HG02884 (cell line): ENCODE results near the gene GUK1.

Experiments used
- ATAC-seq: cut with Tn5 transposase; IDR thresholded peaks from one replicate; pipeline ENCODE4 v1.9.1; 2021; ENCODE audit warnings: mild to moderate bottlenecking, moderate library complexity; ENCODE audit not compliant: unreplicated experiment

Gene GUK1

DNA sequence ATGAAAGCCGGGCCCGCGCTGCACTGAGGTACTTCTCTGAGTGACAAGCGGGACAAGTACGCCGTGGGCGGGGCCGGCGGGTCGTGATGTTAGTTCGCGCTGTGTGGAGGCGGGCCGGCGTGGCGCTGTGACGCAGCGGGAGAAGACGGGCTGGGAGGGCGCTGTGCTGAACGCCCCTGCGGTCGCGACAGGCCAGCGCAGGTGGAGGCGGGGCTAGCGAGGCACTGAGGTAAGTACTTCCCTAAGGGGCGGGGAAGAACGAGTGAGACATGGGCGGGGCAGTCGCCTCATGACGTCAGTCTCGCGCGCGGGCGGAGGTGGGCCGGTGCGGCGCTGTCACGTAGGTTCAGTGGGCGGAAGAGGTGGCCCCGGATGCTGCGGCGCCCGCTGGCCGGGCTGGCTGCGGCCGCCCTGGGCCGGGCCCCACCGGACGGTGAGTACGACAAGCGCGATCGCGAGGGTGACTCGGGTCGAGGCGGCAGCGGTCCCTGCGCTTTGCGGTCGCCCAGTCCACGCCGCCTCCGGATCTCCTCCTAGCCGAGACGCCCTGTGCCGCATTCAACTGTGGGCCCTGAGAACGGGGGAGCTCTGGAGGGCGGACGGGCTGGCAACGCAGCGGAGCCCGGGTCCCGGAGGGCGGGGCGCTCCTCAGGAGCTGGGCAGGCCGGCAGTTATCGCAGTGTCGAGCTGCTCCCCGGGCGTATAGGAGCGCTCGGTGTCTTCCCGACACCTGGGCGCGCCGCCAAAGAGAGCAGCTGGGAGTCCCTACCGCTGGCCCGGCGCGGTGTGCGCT, at the start of gene GUK1:
TSS of gene GUK1 (plus strand) at position 349 of the 793 bp plus-strand sequence. CDS start at position 373, 24 bp downstream.
- ATAC-seq = peak; percentile 90

DNA sequence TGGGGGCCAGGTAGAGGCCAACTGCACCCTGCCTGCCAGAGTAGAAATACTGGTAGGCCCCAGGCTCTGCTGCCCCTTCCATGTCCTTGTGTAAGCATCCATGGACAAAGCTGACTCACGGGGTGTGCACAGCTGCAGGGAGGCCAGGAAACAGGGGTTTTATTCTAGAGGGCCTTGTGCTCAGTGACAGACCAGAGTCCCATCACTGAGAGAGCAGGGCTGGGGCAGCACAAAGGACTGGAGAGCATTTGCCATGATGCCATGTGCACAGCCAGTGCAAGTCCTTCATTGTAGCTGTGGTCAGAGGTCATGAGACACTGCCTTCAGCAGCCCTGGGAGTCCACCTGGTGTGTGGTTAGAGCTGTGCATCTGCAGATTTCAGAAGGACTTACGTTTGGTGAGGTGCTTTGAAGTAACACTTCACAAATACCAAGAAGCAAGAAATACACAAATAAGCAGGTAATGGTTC, 49.4 kb upstream of the GUK1 start:
- no peak for ATAC-seq

DNA sequence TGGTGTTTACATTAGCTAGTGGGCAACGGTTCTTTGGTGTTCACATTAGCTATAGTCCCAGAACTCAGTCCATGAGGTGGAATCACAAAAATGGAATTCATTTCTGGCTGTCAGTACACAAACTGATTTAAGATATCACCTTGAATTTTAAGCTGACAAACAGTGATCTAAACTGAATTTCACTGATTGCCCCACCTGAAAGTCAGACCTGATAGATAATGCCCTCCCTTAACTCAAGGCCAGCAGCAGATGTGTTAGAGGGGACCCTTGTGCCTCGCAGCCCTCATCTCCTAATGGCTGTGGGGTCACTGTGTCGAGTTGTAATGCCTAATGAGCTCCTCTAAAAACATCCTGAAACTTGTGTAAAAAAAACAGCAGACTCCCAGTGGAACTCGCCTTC, 49.0 kb upstream of the GUK1 start:
- no peak for ATAC-seq

- ATAC-seq = no peak
These were observed 47.6 kb upstream of the GUK1 start for GRCh38 chr1:228092342-228093049.

DNA sequence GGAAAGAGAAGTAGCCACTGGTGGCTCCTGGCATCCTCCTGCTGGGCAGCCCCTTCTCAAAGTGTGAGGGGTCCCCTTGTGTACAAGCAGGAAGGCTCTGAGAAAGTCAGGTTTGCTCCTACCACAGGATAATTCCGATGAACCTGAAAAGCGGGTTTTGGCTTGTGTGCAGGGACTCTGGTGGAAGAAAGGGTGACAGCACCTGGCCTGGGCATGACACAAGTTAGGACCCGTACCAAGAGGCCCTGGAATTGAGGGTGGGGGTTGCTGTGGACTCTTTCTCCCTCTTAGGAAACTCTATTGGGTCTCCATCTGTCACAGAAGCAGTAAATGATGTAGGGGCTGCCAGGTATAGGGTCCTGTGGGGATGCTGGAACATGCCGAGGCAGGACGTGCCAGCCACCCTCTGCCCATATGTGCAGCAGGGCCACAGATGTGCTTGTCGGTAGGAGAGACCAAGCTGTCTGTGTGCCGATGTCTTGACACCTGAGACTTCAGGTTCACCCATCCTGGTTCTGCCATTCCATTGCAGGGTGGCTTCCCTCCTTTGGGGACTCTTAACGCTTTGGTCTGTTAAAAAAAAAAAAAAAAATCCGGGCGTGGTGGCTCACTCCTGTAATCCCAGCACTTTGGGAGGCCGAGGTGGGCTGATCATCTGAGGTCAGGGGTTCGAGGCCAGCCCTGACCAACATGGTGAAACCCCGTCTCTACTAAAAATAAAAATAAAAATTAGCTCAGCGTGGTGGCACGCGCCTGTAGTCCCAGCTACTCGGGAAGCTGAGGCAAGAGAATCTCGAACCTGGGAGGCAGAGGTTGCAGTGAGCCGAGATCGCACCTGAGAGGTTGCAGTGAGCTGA, 46.8 kb upstream of the GUK1 start:
- no peak for ATAC-seq

DNA sequence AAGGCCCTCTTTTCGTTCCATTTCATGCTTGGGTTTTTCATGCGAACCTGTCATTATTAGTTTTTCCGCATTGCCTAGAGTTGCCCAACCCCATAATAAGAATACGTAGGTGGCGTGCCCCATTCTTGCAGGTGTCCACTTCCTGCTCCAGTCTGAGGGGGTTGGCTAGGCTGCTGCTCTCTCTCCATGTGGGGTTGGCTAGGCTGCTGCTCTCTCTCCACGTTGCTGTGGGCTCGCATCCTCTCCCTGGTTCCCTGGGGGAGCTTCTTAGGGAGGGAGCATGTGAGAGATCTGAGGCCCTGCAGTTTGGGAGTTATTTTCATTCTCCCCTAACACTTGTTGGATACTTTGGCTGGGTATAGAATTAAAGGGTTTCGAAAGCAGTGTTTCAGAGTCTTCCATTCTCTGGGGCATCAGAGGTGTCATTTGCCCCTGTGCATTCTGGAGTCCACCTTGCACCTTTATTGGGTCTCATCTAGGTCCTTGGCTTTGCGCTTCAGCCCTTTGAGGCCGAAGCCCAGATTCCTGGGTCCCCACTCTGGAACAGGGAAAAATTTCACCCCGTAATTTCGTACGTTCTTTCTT, 45.6 kb upstream of the GUK1 start:
- ATAC-seq = no peak

DNA sequence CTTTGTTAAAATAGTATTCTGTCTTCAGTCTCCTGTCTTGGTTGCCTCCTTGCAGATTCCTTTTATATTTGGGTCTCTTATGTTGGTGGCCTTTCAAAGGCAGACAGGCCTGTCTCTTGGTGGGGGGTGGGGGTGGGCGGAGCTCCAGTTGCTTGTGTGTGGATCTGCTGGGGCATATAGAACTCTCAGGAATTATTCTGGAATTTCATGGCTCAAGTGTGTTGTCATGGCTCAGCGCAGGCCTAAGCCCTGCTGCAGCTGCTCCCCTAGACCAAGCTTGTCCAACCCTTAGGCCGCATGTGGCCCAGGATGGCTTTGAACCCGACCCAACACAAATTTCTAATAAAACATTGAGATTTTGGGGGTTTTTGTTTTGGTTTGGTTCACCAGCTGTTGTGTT, 44.9 kb upstream of the GUK1 start:
- no peak for ATAC-seq

- no peak for ATAC-seq
These were observed 44.1 kb upstream of the GUK1 start for GRCh38 chr1:228095938-228096337.

DNA sequence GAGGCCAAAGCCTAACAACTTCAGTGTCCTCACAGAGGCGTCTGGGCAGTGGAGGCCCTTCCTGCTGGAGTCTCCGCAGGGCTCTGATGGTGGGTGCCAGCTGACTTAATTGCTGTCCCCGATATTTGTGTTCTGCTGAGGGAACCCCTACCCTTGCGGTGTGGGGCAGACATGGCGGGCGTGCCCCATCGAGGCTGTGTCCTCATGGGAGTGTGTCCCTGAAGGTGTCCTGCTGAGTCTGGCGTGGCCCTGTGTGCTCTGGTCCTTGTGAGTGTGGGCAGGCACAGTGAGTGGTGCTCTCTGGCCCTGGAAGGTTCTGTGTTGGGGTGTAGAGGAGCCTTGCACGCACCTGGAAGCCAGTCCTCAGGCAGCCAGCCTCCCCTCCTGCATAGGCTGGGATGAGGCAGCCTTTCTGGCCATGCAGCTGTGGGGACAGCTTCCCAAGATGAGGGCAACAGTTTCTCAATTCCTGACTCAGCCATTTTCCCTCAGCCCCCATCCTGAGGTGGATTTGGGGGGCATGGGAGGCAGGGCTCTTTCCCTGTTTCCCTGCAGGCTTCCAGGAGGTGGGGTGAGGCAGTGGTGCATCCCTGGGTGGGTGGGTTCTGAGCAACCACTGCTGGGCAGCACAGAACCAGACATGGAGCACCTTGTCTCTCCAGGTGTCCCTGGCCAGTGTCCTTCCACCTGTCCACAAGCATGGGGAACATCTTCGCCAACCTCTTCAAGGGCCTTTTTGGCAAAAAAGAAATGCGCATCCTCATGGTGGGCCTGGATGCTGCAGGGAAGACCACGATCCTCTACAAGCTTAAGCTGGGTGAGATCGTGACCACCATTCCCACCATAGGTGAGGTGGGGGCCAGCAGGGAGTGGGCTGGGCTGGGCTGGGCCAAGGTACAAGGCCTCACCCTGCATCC, 43.4 kb upstream of the GUK1 start:
- ATAC-seq = no peak

DNA sequence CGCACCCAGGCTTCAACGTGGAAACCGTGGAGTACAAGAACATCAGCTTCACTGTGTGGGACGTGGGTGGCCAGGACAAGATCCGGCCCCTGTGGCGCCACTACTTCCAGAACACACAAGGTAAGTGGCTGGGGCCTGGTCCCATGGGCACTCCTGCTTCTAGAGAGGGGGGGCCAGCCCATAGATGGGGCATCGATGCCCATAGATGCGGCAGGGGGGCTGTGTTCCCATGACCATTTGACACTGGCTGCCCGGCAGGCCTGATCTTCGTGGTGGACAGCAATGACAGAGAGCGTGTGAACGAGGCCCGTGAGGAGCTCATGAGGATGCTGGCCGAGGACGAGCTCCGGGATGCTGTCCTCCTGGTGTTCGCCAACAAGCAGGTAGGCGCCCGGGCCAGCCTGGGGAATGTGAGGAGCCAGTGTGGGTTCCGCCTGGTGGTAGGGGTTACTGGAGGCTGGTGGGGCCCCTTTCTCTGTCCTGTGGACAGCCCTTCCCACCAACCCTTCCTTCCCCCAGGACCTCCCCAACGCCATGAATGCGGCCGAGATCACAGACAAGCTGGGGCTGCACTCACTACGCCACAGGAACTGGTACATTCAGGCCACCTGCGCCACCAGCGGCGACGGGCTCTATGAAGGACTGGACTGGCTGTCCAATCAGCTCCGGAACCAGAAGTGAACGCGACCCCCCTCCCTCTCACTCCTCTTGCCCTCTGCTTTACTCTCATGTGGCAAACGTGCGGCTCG, 42.6 kb upstream of the GUK1 start:
- no peak for ATAC-seq

- ATAC-seq = no peak
These were observed 41.7 kb upstream of the GUK1 start for GRCh38 chr1:228098323-228098931.

GRCh38 chr1:228099331-228099732, 40.7 kb upstream of the GUK1 start:
- no peak for ATAC-seq

DNA sequence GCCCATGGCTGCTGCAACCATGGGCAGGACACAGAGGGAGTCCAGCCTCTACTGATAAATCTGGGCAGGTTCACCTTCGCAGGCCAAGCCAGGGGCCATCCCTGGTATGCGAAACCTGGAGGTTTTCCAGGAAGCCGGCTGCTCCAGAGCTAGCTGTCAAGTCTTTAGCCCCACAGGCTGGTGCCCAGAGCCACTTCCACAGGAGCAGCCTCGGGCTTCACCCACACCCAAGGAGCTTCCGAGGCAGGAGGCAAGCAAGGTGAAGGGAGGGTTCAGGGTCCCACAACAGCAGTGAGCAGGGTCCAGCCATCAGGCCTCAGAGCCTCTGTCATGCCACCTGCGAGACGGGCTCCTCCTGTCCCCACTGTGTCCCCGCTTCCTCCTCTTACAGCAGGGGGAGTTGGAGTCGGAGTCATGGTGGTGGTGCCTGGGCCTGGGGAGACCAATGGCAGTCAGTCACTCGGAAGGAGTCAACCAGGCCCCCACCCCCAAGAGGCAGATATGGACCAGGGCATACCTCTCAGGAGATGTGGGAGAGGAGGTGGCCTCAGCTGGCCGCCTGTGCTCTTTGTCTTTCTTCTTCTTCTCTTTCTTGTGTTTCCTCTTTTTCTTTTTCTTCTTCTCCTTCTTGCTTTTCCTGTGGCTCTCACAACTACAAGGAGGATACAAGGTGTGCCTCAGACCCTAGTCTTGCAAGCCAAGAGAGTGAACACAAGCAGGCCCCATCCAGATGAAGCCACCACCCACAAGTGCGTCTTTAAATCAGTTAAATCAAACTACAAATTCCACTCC, 39.1 kb upstream of the GUK1 start:
- ATAC-seq = no peak

DNA sequence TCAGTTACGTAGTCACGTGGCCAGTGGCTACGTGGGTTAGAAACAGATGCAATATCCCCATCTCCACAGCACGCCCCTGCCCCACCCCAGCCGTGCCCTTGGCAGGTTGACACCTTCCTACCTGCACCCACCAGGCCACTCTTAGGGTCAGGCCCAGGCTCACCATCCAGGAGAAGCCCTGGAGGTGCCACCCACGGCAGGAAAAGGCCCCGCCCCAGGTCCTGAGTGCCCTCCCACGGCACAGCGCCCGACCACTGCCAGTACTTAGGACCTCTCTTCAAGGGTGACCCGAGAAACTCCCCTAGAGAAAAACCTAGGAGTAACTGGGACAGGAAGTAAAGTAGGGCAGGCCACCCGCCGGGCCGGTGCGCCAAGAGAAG, 38.5 kb upstream of the GUK1 start:
- ATAC-seq = no peak

- ATAC-seq = peak; percentile 24
These were observed 37.9 kb upstream of the GUK1 start for GRCh38 chr1:228101994-228102790.

GRCh38 chr1:228102791-228103620, 37.1 kb upstream of the GUK1 start, which contains the start of gene C1orf35:
Gene C1orf35 (minus strand): TSS chr1:228103325. CDS start chr1:228103227, 98 bp downstream.
- ATAC-seq = peak; percentile 68
